NCI-H2171 (cell line): ENCODE results near the gene KRTAP17-1.

Experiments
- DNase-seq: peaks from one replicate; lab custom pipeline; 2025; lab: John Stamatoyannopoulos, UW

Gene KRTAP17-1

GRCh38 chr17:41332239-41332638, 16.7 kb upstream of the KRTAP17-1 start:
- no peak for DNase-seq

GRCh38 chr17:41331606-41332005, 16.1 kb upstream of the KRTAP17-1 start:
- DNase-seq = no peak

DNA sequence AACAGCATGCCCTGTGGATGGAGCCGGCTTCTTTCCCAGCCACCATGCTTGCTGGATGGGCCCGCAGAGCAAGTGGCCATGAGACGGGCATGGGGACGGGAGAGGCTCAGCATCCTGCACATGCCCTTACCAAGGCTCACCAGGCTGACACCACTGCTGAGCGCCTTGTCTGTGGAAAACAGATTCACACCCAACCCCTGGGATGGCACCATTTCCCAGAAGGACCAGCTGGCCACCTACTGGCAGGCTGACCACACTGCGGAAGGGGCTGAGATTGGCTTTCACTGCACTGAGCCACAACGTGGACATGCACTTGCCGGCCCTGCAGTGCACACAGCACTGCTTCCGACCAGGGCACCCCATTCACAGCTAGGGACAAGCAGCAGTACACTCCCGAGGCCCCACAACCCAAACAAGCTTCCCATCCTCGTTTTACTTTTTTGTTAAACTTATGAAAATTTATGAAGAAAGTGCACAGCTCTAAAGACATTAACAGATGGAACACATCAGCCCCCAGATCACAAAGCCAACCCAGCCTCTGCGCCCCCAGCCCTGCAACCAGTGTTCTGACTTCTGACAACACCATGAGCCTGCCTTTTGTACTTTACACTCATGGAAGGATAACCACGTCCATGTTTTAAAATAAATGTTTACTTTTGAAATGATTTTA, 13.9 kb upstream of the KRTAP17-1 start:
- DNase-seq = no peak

- DNase-seq = no peak
These were observed 12.7 kb upstream of the KRTAP17-1 start for GRCh38 chr17:41328207-41328606.

DNA sequence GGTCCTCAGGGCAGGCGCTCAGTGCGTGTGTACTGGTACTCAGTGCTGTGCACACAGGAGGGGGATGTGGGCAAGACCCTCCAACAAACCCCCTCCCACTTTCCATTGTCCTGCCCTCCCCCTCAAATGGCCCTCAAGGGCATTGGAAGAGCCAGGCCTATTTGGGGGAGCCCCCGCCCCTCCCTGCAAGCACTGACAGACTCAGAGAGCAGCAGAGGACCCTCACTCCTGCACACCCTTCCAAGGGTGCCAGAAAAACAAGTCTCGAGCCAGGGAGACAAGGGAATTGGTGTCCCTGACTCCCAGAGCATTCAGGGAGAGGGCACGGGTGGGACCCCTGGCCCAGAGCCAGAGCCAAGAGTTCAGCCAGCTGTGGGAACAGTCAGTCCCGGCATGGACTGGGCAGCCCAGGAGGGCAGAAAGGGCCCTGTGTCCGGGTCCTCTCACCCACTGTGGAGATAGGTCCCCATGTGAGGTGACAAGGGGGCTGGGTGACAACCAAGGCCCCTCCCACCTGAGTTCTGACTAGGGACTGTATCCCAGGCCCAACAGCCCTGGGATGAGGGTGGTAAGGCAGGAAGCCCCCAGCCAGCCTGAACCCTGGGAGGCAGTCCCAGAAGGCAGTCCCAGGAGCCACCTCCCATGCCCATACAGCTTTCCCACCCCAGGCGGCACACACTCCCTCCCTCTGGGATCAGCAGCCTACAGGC, 12.1 kb upstream of the KRTAP17-1 start:
- no peak for DNase-seq

- no peak for DNase-seq
These were observed 10.9 kb upstream of the KRTAP17-1 start for GRCh38 chr17:41326173-41327145.

- DNase-seq = no peak
These were observed 10.1 kb upstream of the KRTAP17-1 start for GRCh38 chr17:41325611-41326010.

DNA sequence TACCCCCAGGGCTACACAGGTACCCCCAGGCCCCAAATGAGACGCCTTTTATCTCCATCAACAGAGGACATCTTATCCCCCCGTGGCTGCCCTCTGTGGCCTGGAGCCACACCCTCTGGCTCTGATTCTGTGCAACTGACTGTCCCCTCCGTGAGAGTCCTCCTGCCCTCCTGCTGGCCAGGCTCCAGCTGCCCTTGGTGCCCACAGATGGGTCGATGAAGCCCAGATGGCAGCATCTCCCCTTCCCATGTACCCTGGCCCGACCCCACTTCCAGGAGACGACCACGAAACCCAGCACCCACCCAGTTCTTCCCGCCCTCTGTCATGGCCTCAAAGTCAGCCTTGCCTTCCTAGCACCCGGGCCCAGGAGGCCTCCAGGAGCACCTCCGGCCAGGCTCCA, 9.6 kb upstream of the KRTAP17-1 start:
- DNase-seq = no peak

GRCh38 chr17:41324180-41325075, 8.9 kb upstream of the KRTAP17-1 start:
- no peak for DNase-seq

- DNase-seq = no peak
These were observed 7.7 kb upstream of the KRTAP17-1 start for GRCh38 chr17:41322903-41323895.

- DNase-seq = no peak
These were observed 6.8 kb upstream of the KRTAP17-1 start for GRCh38 chr17:41322094-41322902.

DNA sequence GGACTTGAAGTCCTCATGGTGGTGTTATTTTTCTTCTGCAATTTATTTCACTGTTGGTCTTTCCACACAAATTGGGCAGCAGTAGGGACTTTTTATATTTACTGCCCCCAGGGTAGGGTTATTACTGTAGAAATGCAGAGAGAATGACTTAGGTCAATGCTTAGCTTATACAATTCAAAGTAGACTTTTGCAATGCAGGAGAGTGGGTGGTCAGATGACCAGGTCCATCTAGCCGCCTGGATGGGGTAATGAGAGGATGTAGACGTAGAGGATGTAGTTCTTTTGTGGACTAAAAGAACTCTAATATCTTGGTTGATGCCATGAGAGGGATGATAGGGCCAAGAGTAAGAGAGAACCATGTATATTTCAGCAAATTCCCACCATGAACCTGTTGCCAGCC, 2.7 kb upstream of the KRTAP17-1 start:
- DNase-seq = no peak

GRCh38 chr17:41315814-41316445, 420 bp upstream of the KRTAP17-1 start:
- DNase-seq = no peak

GRCh38 chr17:41311111-41311510, 4.4 kb downstream of the KRTAP17-1 start:
- no peak for DNase-seq

- no peak for DNase-seq
These were observed 6.6 kb downstream of the KRTAP17-1 start, which contains the start of gene KRTAP16-1 for GRCh38 chr17:41308918-41309359. Gene KRTAP16-1 (minus strand): TSS chr17:41309309. CDS start chr17:41309253, 56 bp downstream.

DNA sequence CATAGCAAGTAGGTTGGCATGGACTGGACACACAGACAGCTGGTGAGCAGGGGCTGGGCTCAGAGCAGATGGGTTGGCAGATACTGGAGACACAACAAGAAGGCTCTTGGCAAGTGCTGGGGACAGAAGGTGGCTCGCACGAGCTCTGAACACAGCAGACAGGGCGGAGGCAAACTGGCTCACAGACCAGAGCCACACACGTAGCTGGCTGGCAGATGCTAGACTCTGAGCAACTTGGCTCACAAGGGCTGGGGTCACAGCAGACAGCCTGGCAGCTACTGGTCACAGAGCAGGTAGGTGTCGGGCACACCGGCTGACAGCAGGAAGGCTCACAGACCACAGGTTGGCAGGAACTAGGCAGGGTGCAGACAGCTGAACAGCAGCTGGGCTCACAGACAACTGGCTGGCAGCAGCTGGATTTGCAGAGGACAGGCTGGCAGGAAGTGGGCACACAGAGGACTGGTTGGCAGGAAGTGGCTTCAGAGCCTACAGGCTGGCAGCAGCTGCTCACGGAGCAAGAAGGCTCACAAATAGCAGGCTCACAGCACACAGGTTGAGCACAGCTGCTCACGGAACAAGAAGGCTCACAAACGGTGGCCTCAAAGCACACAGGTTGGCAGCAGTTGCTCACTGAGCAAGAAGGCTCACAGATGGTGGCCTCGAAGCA, 7.1 kb downstream of the KRTAP17-1 start:
- no peak for DNase-seq

DNA sequence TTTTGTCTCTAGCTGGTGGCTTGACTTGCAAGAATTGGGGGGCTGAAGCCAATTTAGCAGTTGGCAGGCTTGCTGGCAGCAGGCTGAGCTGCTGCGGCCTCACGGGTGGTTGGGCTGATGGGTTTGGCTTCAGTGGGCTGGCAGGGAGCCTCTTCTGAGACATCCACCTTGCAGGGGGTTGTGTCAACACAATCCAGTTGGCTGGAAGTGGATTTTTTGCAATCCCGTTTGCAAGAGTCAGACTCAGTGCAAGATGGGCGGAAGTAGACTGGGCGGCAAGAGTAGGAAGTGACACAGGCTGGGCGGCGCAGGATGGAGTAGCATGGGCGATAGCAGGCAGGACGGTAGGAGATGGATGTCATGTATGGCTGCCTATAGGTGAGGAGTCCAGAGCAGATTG, 7.9 kb downstream of the KRTAP17-1 start:
- DNase-seq = no peak

DNA sequence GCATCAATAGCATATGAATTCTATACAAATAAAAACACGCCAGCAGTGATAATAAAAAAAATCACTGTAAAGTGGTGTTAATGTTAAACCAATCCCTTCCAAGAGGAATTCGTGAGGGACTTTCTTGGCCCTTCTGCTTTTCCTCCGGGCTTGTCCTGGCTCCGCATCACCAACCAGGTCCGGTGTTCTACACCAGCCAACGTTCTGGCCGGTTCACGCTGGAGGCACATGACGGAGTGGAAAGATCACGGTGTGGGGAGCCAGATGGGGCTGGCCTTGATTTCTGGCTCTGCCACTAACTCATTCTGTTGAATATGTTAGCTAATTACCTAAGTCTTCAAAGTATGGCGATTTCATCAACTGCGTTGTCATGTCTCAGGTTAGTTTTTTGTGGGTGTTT, 11.4 kb downstream of the KRTAP17-1 start:
- no peak for DNase-seq
